OCI-LY7 (cell line): ENCODE data around the gene THAP4.

Experiments
- EZH2phosphoT487 ChIP-seq: fragments of 200-600 bp; sonication (generic); IDR thresholded peaks from 2 replicates; pipeline ENCODE4 v1.6.1; 2018; ENCODE audit warnings: low read depth, borderline replicate concordance, mild to moderate bottlenecking, mixed run types, antibody characterized with exemption, low read length, moderate library complexity, mixed read lengths
- TF ChIP-seq, protein P1 (sequence below): fragments of 200-600 bp; sonication (generic); conservative IDR thresholded peaks from 2 replicates; pipeline ENCODE4 v1.5.1; 2014; ENCODE audit warnings: mild to moderate bottlenecking, antibody characterized with exemption, low read length, moderate library complexity, mixed read lengths

- TF ChIP-seq, protein P1, sequence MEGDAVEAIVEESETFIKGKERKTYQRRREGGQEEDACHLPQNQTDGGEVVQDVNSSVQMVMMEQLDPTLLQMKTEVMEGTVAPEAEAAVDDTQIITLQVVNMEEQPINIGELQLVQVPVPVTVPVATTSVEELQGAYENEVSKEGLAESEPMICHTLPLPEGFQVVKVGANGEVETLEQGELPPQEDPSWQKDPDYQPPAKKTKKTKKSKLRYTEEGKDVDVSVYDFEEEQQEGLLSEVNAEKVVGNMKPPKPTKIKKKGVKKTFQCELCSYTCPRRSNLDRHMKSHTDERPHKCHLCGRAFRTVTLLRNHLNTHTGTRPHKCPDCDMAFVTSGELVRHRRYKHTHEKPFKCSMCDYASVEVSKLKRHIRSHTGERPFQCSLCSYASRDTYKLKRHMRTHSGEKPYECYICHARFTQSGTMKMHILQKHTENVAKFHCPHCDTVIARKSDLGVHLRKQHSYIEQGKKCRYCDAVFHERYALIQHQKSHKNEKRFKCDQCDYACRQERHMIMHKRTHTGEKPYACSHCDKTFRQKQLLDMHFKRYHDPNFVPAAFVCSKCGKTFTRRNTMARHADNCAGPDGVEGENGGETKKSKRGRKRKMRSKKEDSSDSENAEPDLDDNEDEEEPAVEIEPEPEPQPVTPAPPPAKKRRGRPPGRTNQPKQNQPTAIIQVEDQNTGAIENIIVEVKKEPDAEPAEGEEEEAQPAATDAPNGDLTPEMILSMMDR, result no peak
- TF ChIP-seq EZH2phosphoT487, result no peak
Observed at GRCh38 chr2:241670333-241671110, 33.6 kb upstream of the THAP4 start.
